Endothelial cell of umbilical vein (primary cell): ENCODE measurements around the gene FAM3A. TPM values are rescaled to one million over a fixed set of nuclear protein-coding genes. Genes with fewer than 3 reads are reported as not detected.
A peak's percentile ranks its signal among the peaks of the same experiment; 100 is the strongest.

ENCODE experiments used
- BruUV-seq: library from RNA; stranded (reverse); fragments of 400-500 nt; replicated peaks from 2 replicates; lab custom pipeline; 2021; lab: Mats Ljungman, UMichigan
- CTCF ChIA-PET: fragments of 300-600, 350-600 bp; sonication (Branson Sonifier 250); formaldehyde crosslinking; loops from one replicate; lab custom pipeline; 2021; ENCODE audit warnings: antibody characterized with exemption, inconsistent platforms; lab: Charles Lee
- POLR2A ChIA-PET: fragments of 300-600, 350-600 bp; sonication (Branson Sonifier 250); formaldehyde crosslinking; loops from one replicate; lab custom pipeline; 2021; ENCODE audit warnings: antibody characterized with exemption, inconsistent platforms; lab: Charles Lee
- DNase-seq: peaks from one replicate; pipeline ENCODE4 v3.0.0-alpha.2; 2011; ENCODE audit warnings: low read depth, low spot score
- FAIRE-seq: peaks from 2 replicates; lab custom pipeline; 2011; peaks lifted over from hg19 to GRCh38; lab: Jason Lieb, UNC
- H2AFZ ChIP-seq: 2 replicates; pipeline ENCODE4 v1.6.0; 2012; ENCODE audit warnings: low read depth, low read length, control low read depth, inconsistent platforms
- H3K27ac ChIP-seq: 2 replicates; pipeline ENCODE4 v1.5.1; 2011; ENCODE audit warnings: low read depth, mild to moderate bottlenecking, control low read depth, low read length, moderate library complexity; ENCODE audit not compliant: insufficient read depth
- H3K27me3 ChIP-seq, 2 experiments: 2 replicates each; pipeline versions ENCODE4 v1.6.0 to v1.6.1; 2011; ENCODE audit warnings: low read length in 2 of 2, mixed read lengths in 1 of 2; ENCODE audit not compliant: control insufficient read depth in 2 of 2, insufficient read depth in 2 of 2
- H3K36me3 ChIP-seq, 2 experiments: 2 replicates in 1 of 2; 3 replicates in 1 of 2; pipeline ENCODE4 v1.5.1; 2011; ENCODE audit warnings: low read length in 2 of 2, mild to moderate bottlenecking in 1 of 2, moderate library complexity in 1 of 2; ENCODE audit not compliant: control insufficient read depth in 2 of 2, insufficient read depth in 2 of 2; ENCODE audit errors: extremely low read depth in 1 of 2
- H3K4me1 ChIP-seq: 3 replicates; pipeline ENCODE4 v1.5.1; 2011; ENCODE audit warnings: mild to moderate bottlenecking, low read length; ENCODE audit not compliant: control insufficient read depth, insufficient read depth; ENCODE audit errors: extremely low read depth
- H3K4me2 ChIP-seq: 2 replicates; pipeline ENCODE4 v1.6.1; 2011; ENCODE audit warnings: low read length, control low read depth, mixed read lengths; ENCODE audit not compliant: insufficient read depth
- H3K4me3 ChIP-seq, 3 experiments: fragments of 200-600 bp in 1 of 3; sonication (generic), shearing (Covaris generic) in 1 of 3; replicated peaks in 1 of 3; 2 replicates each; pipeline ENCODE4 v1.5.1; 2011 to 2016; ENCODE audit warnings: control low read depth in 3 of 3, low read length in 3 of 3, mild to moderate bottlenecking in 2 of 3, inconsistent platforms in 1 of 3, low read depth in 1 of 3, moderate library complexity in 1 of 3; ENCODE audit not compliant: insufficient read depth in 1 of 3
- H3K79me2 ChIP-seq: 2 replicates; pipeline ENCODE4 v1.6.0; 2012; ENCODE audit warnings: low read length, inconsistent platforms; ENCODE audit not compliant: control insufficient read depth, insufficient read depth
- H3K9ac ChIP-seq: replicated peaks from 2 replicates; pipeline ENCODE3; 2011; ENCODE audit warnings: low read length, control low read depth; ENCODE audit not compliant: insufficient read depth; ENCODE audit errors: extremely low read depth
- H3K9me1 ChIP-seq: replicated peaks from 3 replicates; pipeline ENCODE4 v1.6.0; 2011; ENCODE audit warnings: mild to moderate bottlenecking, low read length; ENCODE audit not compliant: control insufficient read depth, insufficient read depth; ENCODE audit errors: extremely low read depth
- H3K9me3 ChIP-seq: replicated peaks from 2 replicates; pipeline ENCODE4 v1.5.1; 2012; ENCODE audit warnings: low read length, inconsistent platforms; ENCODE audit not compliant: control insufficient read depth, insufficient read depth
- H4K20me1 ChIP-seq: replicated peaks from 2 replicates; pipeline ENCODE3; 2011; ENCODE audit warnings: mild to moderate bottlenecking, low read length; ENCODE audit not compliant: control insufficient read depth, insufficient read depth; ENCODE audit errors: extremely low read depth
- EZH2 ChIP-seq: IDR thresholded peaks from 2 replicates; pipeline ENCODE4 v1.6.1; 2012; ENCODE audit warnings: borderline replicate concordance, low read depth, mild to moderate bottlenecking, moderate library complexity, low read length, inconsistent platforms; ENCODE audit not compliant: severe bottlenecking
- FOS ChIP-seq: IDR thresholded peaks from 2 replicates; pipeline ENCODE4 v1.6.1; 2011; ENCODE audit warnings: mild to moderate bottlenecking, low read length, moderate library complexity, borderline replicate concordance; ENCODE audit not compliant: insufficient read depth
- GATA2 ChIP-seq: IDR thresholded peaks from 2 replicates; pipeline ENCODE4 v1.7.0; 2011; ENCODE audit warnings: low read depth, mild to moderate bottlenecking, moderate library complexity, mixed read lengths, low read length; ENCODE audit not compliant: insufficient read length, insufficient read depth
- JUN ChIP-seq: IDR thresholded peaks from 2 replicates; pipeline ENCODE4 v1.6.1; 2011; ENCODE audit warnings: borderline replicate concordance, low read depth; ENCODE audit not compliant: insufficient read length, insufficient read depth
- MYC ChIP-seq: IDR thresholded peaks from one replicate; pipeline ENCODE4 v1.6.1; 2011; ENCODE audit warnings: mild to moderate bottlenecking, low read depth, low read length
- POLR2A ChIP-seq: IDR thresholded peaks from 2 replicates; pipeline ENCODE4 v1.6.1; 2012; ENCODE audit warnings: low read depth, mild to moderate bottlenecking, control low read depth, low read length
- POLR2AphosphoS5 ChIP-seq: IDR thresholded peaks from 2 replicates; pipeline ENCODE4 v1.6.1; 2012; ENCODE audit warnings: low read depth, mild to moderate bottlenecking, control low read depth, low read length, moderate library complexity; ENCODE audit not compliant: insufficient read depth
- dilution Hi-C: fragments of 300-500 bp; cut with MboI; formaldehyde crosslinking; loops from one replicate; pipeline ENCODE4 v1.15.0; 2019; ENCODE audit warnings: low sequenced_read_pairs; ENCODE audit not compliant: extremely low pct_ligation_motif_present
- intact Hi-C: fragments of 100-400 bp; cut with micrococcal nuclease; formaldehyde crosslinking; loops from one replicate; pipeline ENCODE4 v1.10.0; 2022
- polyA plus RNA-seq, 4 experiments: library from polyadenylated mRNA; depleted of rRNA in 3 of 4; stranded (reverse) in 3 of 4; unstranded in 1 of 4; fragments of >200 nt; gene quantifications; 2 replicates each; pipeline versions ENCODE4 v1.2.1 to v1.2.3, GENCODE V29; 2011 to 2012; ENCODE audit warnings: missing spikeins in 1 of 4
- total RNA-seq: library from RNA; stranded (reverse); gene quantifications from 2 replicates; pipeline ENCODE4 v1.2.3, GENCODE V29; 2021
- TF ChIP-seq, protein P1 (sequence below): IDR thresholded peaks from 2 replicates; pipeline ENCODE4 v1.6.1; 2011; ENCODE audit not compliant: insufficient read depth, insufficient read length
- TF ChIP-seq, protein P2 (sequence below), 2 donors: IDR thresholded peaks; 1 replicate in 1 of 2; 2 replicates in 1 of 2; pipeline ENCODE4 v1.5.1; 2011; ENCODE audit warnings: low read length in 2 of 2, mild to moderate bottlenecking in 2 of 2, moderate library complexity in 2 of 2, control low read depth in 1 of 2, inconsistent platforms in 1 of 2, low read depth in 1 of 2; ENCODE audit not compliant: insufficient read depth in 1 of 2; ENCODE audit errors: extremely low read depth in 1 of 2

Gene FAM3A
- total and polyA plus RNA-seq, 2 donors (not counting 3 experiments of a cell fraction or from before 2014, with no cell fraction given) = 32.0 to 42.9 TPM

DNA sequence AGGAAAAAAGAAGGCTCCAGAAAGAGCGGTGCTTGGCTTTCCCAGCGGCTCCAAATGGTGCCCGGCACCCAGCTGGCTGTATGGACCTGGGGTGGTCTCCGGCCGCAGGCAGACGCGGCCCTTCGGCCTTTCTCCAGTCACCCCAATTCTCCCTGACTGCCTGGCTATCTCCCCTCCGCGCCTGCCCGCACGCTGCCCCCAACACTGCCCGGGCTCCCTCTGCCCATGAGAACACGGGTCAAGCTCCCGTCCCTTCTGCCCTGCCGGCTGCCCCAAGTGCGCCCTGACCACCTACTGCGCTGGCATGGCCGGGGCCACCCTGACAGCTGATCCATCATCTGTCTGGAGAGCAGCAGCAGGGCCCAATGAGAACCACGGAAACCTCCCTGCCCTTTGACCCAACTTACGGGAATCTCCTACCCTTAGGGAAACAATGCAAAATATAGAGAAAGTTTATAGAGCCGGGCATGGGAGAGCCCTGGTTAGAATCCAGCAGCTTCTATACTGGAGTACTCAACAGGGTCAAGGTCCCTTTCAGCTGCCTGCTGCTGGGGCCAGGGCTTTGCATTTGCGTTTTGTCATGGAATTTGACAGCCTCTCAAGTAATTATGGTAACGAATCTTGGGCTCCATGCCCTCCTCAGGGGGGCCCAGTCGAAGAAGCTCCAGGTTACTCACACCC, 1.2 kb upstream of the FAM3A start:
- Histone ChIP-seq H3K79me2 (peaks cover 3% of the 10 kb centered on the region), H3K9me3 (no peaks in the 10 kb centered on the region), H3K4me2 (no peak overlapping the region), H3K9me1 (no peaks in the 10 kb centered on the region), H4K20me1 (no peaks in the 10 kb centered on the region), H3K4me1 (peaks cover 12% of the 10 kb centered on the region), H3K9ac (peak overlapping the region; percentile 44), H2AFZ (peak overlapping the region; percentile 35), H3K4me3 (no peak overlapping the region), H3K27ac (peak overlapping the region; percentile 12), H3K36me3 (no peaks in the 10 kb centered on the region), H3K27me3 (no peaks in the 10 kb centered on the region)
- intact Hi-C loops = loop anchor here (2.0 to 5.0 kb wide), 2 partner anchors 38 to 90 kb away; partner anchors contain the start of genes ATP6AP1 and LAGE3
- no TSS peak for BruUV-seq
- FAIRE-seq = peak; percentile 67
- POLR2A ChIA-PET = interaction anchor here (0.9 to 1.7 kb wide), 2 partner anchors 10 to 28 kb away, joined by 3 to 6 read pairs; no protein-coding TSS in a partner anchor
- CTCF ChIA-PET = interaction anchor here (1.9 to 2.7 kb wide), 2 partner anchors 10 to 144 kb away, joined by 5 to 15 read pairs; no protein-coding TSS in a partner anchor
- dilution Hi-C loops = no loop called here
- TF ChIP-seq MYC (no peak), EZH2 (no peak), JUN (no peak)
- DNase-seq = no peak

DNA sequence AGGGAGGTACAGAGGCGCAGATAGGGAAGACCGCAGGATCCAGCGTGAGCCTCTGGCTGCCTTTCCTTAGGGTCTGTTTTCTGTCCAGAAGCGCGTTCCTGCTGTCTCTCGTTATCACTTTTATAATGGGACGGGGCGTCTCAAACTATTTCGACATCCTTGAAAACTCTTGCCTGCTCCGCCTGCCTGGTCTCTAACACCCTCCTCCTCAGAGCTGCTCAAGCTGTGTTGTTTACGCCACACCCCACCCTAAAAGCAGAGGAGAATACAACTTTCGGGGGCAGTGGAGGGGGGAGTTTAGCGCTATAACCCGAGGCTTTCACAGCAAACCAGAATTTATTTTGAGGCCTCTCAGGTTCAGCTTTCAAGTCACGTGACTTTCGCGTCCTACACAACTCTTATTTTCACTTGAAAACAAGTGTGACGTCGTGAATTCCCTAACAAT, 646 bp upstream of the FAM3A start:
- Histone ChIP-seq H3K27ac (peak overlapping the region; percentile 62), H3K9ac (peak overlapping the region; percentile 30), H3K79me2 (peaks cover 3% of the 10 kb centered on the region), H3K4me1 (peaks cover 12% of the 10 kb centered on the region), H2AFZ (peak overlapping the region; percentile 9), H4K20me1 (no peaks in the 10 kb centered on the region), H3K9me3 (no peaks in the 10 kb centered on the region), H3K9me1 (no peaks in the 10 kb centered on the region), H3K4me2 (peak overlapping the region; percentile 33), H3K36me3 (no peaks in the 10 kb centered on the region), H3K4me3 (peak overlapping the region in 2 of 3 experiments; percentile 15 to 16), H3K27me3 (no peaks in the 10 kb centered on the region)
- dilution Hi-C loops (no loop called here), intact Hi-C loops (loop anchor here (1.0 to 5.0 kb wide), 3 partner anchors 26 to 89 kb away; partner anchors contain the start of genes ATP6AP1, LAGE3 and SLC10A3)
- CTCF ChIA-PET = interaction anchor here (1.9 to 2.7 kb wide), 2 partner anchors 11 to 143 kb away, joined by 5 to 15 read pairs; no protein-coding TSS in a partner anchor
- TSS peak; percentile 93 for BruUV-seq
- DNase-seq (peak; percentile 64), FAIRE-seq (peak; percentile 83)
- POLR2A ChIA-PET = interaction anchor here (0.9 to 1.7 kb wide), 2 partner anchors 10 to 27 kb away, joined by 3 to 6 read pairs; no protein-coding TSS in a partner anchor
- TF ChIP-seq, protein P1, sequence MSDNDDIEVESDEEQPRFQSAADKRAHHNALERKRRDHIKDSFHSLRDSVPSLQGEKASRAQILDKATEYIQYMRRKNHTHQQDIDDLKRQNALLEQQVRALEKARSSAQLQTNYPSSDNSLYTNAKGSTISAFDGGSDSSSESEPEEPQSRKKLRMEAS = no peak
- TF ChIP-seq POLR2AphosphoS5 = no peak
- TF ChIP-seq GATA2 = no peak
- no peak for TF ChIP-seq FOS
- TF ChIP-seq MYC = no peak
- TF ChIP-seq POLR2A = no peak
- no peak for TF ChIP-seq JUN
- no peak for TF ChIP-seq EZH2
- TF ChIP-seq, protein P2, sequence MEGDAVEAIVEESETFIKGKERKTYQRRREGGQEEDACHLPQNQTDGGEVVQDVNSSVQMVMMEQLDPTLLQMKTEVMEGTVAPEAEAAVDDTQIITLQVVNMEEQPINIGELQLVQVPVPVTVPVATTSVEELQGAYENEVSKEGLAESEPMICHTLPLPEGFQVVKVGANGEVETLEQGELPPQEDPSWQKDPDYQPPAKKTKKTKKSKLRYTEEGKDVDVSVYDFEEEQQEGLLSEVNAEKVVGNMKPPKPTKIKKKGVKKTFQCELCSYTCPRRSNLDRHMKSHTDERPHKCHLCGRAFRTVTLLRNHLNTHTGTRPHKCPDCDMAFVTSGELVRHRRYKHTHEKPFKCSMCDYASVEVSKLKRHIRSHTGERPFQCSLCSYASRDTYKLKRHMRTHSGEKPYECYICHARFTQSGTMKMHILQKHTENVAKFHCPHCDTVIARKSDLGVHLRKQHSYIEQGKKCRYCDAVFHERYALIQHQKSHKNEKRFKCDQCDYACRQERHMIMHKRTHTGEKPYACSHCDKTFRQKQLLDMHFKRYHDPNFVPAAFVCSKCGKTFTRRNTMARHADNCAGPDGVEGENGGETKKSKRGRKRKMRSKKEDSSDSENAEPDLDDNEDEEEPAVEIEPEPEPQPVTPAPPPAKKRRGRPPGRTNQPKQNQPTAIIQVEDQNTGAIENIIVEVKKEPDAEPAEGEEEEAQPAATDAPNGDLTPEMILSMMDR (IDR thresholded peaks at IDR 0.05; ENCODE audit: extremely low read depth in 1 of 2, insufficient read depth in 1 of 2, low read depth in 1 of 2, low read length in 2 of 2) = no peak
